ENCODE results near the gene CD9.

The CD9 gene

GRCh38 chr12:6275928-6276887 is 76.0 kb downstream of the CD9 start:
- no peak for DNase-seq (ENCODE audit: low spot score)

GRCh38 chr12:6276956-6277620 is 76.9 kb downstream of the CD9 start:
- DNase-seq (ENCODE audit: low spot score), result no peak

- no peak for DNase-seq (ENCODE audit: low spot score)
Measured at GRCh38 chr12:6277982-6278438, 77.8 kb downstream of the CD9 start.

- DNase-seq (ENCODE audit: low spot score), result peak; percentile 87
Measured at GRCh38 chr12:6278439-6279255, 78.4 kb downstream of the CD9 start.

- DNase-seq (ENCODE audit: low spot score), result no peak
Measured at GRCh38 chr12:6279256-6279628, 79.0 kb downstream of the CD9 start.

- DNase-seq (ENCODE audit: low spot score), result no peak
Measured at GRCh38 chr12:6279631-6280030, 79.4 kb downstream of the CD9 start.

- DNase-seq (ENCODE audit: low spot score), result no peak
Measured at GRCh38 chr12:6280053-6280469, 79.9 kb downstream of the CD9 start.

GRCh38 chr12:6280672-6281071 is 80.5 kb downstream of the CD9 start:
- DNase-seq (ENCODE audit: low spot score), result no peak

- no peak for DNase-seq (ENCODE audit: low spot score)
Measured at GRCh38 chr12:6281081-6281809, 81.0 kb downstream of the CD9 start.

- DNase-seq (ENCODE audit: low spot score), result no peak
Measured at GRCh38 chr12:6282453-6282840, 82.2 kb downstream of the CD9 start.

- DNase-seq (ENCODE audit: low spot score), result no peak
Measured at GRCh38 chr12:6284273-6284672, 84.1 kb downstream of the CD9 start.

- peak; percentile 88 for DNase-seq (ENCODE audit: low spot score)
Measured at GRCh38 chr12:6285063-6285477, 84.9 kb downstream of the CD9 start.

GRCh38 chr12:6285532-6286306 is 85.5 kb downstream of the CD9 start:
- no peak for DNase-seq (ENCODE audit: low spot score)
